ENCODE measurements around the gene POLR1F.

The POLR1F gene

GRCh38 chr7:19675816-19676215 lies 33.0 kb downstream of the POLR1F start:
- H3K9me2 ChIP-seq (replicated peaks; ENCODE audit: low read depth, low read length) = no peaks in the 10 kb centered on the region

GRCh38 chr7:19674266-19674960 lies 34.4 kb downstream of the POLR1F start:
- H3K9me2 ChIP-seq (replicated peaks; ENCODE audit: low read depth, low read length) = no peaks in the 10 kb centered on the region
- H3K79me2 ChIP-seq (ENCODE audit: insufficient read depth, low read length) = no peaks in the 10 kb centered on the region
- H3K9me3 ChIP-seq (ENCODE audit: insufficient read depth, low read depth, low read length) = no peaks in the 10 kb centered on the region; the same call in 1 of the 2 replicates
- no peaks in the 10 kb centered on the region for H4K20me1 ChIP-seq (ENCODE audit: insufficient read depth, low read length, poor library complexity, severe bottlenecking)
- peak overlapping the region; percentile 1 for H3K9ac ChIP-seq (ENCODE audit: low read depth, low read length, poor library complexity, severe bottlenecking)
- H3K27me3 ChIP-seq (ENCODE audit: insufficient read depth, low read length, poor library complexity, severe bottlenecking) = no peaks in the 10 kb centered on the region
- H3F3A ChIP-seq (ENCODE audit: low read depth) = peaks cover 10% of the 10 kb centered on the region
- peaks cover 51% of the 10 kb centered on the region for H3K4me1 ChIP-seq (ENCODE audit: insufficient read depth, low read length, poor library complexity, severe bottlenecking)
- TF ChIP-seq CTCF (conservative IDR thresholded peaks at IDR 0.05; ENCODE audit: low read length) (0 out of 2 replicates have a peak, but pooled peaks have one; percentile 14), EZH2phosphoT487 (IDR thresholded peaks at IDR 0.05; ENCODE audit: borderline replicate concordance) (no peak)
- H3K4me3 ChIP-seq (ENCODE audit: low read length, poor library complexity, severe bottlenecking) = no peak overlapping the region
- peak overlapping the region; percentile 52 for H2AFZ ChIP-seq (ENCODE audit: low read length)
- H3K4me2 ChIP-seq (ENCODE audit: low read depth, low read length, poor library complexity, severe bottlenecking) = peak overlapping the region; percentile 1
- no peaks in the 10 kb centered on the region for H3K36me3 ChIP-seq (ENCODE audit: insufficient read depth, low read length)

More at GRCh38 chr7:19675816-19676215, 33.0 kb downstream of the POLR1F start:
- no peaks in the 10 kb centered on the region for H4K20me1 ChIP-seq (ENCODE audit: insufficient read depth, low read length, poor library complexity, severe bottlenecking)
- peaks cover 57% of the 10 kb centered on the region for H3K4me1 ChIP-seq (ENCODE audit: insufficient read depth, low read length, poor library complexity, severe bottlenecking)
- TF ChIP-seq EZH2phosphoT487 (IDR thresholded peaks at IDR 0.05; ENCODE audit: borderline replicate concordance) (no peak), CTCF (conservative IDR thresholded peaks at IDR 0.05; ENCODE audit: low read length) (no peak)
- H3K4me3 ChIP-seq (ENCODE audit: low read length, poor library complexity, severe bottlenecking) = no peak overlapping the region
- no peak overlapping the region for H3K9ac ChIP-seq (ENCODE audit: low read depth, low read length, poor library complexity, severe bottlenecking)
- H3K79me2 ChIP-seq (ENCODE audit: insufficient read depth, low read length) = no peaks in the 10 kb centered on the region
- peaks cover 10% of the 10 kb centered on the region for H3F3A ChIP-seq (ENCODE audit: low read depth)
- no peaks in the 10 kb centered on the region; the same call in 1 of the 2 replicates for H3K9me3 ChIP-seq (ENCODE audit: insufficient read depth, low read depth, low read length)
- H3K27me3 ChIP-seq (ENCODE audit: insufficient read depth, low read length, poor library complexity, severe bottlenecking) = no peaks in the 10 kb centered on the region
- H3K36me3 ChIP-seq (ENCODE audit: insufficient read depth, low read length) = no peaks in the 10 kb centered on the region
- no peak overlapping the region for H2AFZ ChIP-seq (ENCODE audit: low read length)
- H3K4me2 ChIP-seq (ENCODE audit: low read depth, low read length, poor library complexity, severe bottlenecking) = no peak overlapping the region

- Histone ChIP-seq H3K9me3 (ENCODE audit: insufficient read depth, low read depth, low read length) (no peaks in the 10 kb centered on the region), H2AFZ (ENCODE audit: low read length) (peak overlapping the region; percentile 44; the same call in 1 of the 2 replicates), H3K27me3 (ENCODE audit: insufficient read depth, low read length, poor library complexity, severe bottlenecking) (no peaks in the 10 kb centered on the region), H3K4me2 (ENCODE audit: low read depth, low read length, poor library complexity, severe bottlenecking) (no peak overlapping the region), H3K4me3 (ENCODE audit: low read length, poor library complexity, severe bottlenecking) (no peak overlapping the region), H3K36me3 (ENCODE audit: insufficient read depth, low read length) (no peaks in the 10 kb centered on the region), H3K9me2 (replicated peaks; ENCODE audit: low read depth, low read length) (no peaks in the 10 kb centered on the region), H3K79me2 (ENCODE audit: insufficient read depth, low read length) (no peaks in the 10 kb centered on the region), H4K20me1 (ENCODE audit: insufficient read depth, low read length, poor library complexity, severe bottlenecking) (no peaks in the 10 kb centered on the region), H3K4me1 (ENCODE audit: insufficient read depth, low read length, poor library complexity, severe bottlenecking) (peaks cover 34% of the 10 kb centered on the region), H3K9ac (ENCODE audit: low read depth, low read length, poor library complexity, severe bottlenecking) (no peak overlapping the region), H3F3A (ENCODE audit: low read depth) (no peaks in the 10 kb centered on the region)
- TF ChIP-seq EZH2phosphoT487 (IDR thresholded peaks at IDR 0.05; ENCODE audit: borderline replicate concordance) (no peak), CTCF (conservative IDR thresholded peaks at IDR 0.05; ENCODE audit: low read length) (no peak)
These were observed 38.0 kb downstream of the POLR1F start for GRCh38 chr7:19670806-19671205.

Measured in Loucy (cell line).